Glutamatergic neuron (in vitro differentiated cells): Measurements from ENCODE around the gene ADRA2C. TPM values are rescaled to one million over a fixed set of nuclear protein-coding genes. Genes with fewer than 3 reads are reported as not detected.

Experiments used
- DNase-seq: peaks from one replicate; pipeline ENCODE4 v3.0.0; 2022
- H3K27ac Mint-ChIP-seq: one replicate; pipeline ENCODE4 v1.8.0; 2020; ENCODE audit warnings: mild to moderate bottlenecking, mixed read lengths, inconsistent platforms; ENCODE audit not compliant: unreplicated experiment
- H3K27me3 Mint-ChIP-seq: one replicate; pipeline ENCODE4 v1.8.0; 2020; ENCODE audit warnings: mild to moderate bottlenecking, moderate library complexity, mixed read lengths, inconsistent platforms; ENCODE audit not compliant: unreplicated experiment
- H3K36me3 Mint-ChIP-seq: one replicate; pipeline ENCODE4 v1.8.0; 2020; ENCODE audit warnings: mild to moderate bottlenecking, mixed read lengths, inconsistent platforms; ENCODE audit not compliant: unreplicated experiment
- H3K4me1 Mint-ChIP-seq: one replicate; pipeline ENCODE4 v1.8.0; 2020; ENCODE audit warnings: mild to moderate bottlenecking, low read depth, mixed read lengths, inconsistent platforms; ENCODE audit not compliant: unreplicated experiment
- H3K4me3 Mint-ChIP-seq: one replicate; pipeline ENCODE4 v1.8.0; 2020; ENCODE audit warnings: mild to moderate bottlenecking, mixed read lengths, inconsistent platforms; ENCODE audit not compliant: unreplicated experiment
- H3K9me3 Mint-ChIP-seq: one replicate; pipeline ENCODE4 v1.8.0; 2020; ENCODE audit warnings: mild to moderate bottlenecking, moderate library complexity, mixed read lengths, inconsistent platforms; ENCODE audit not compliant: unreplicated experiment
- total RNA-seq: library from RNA; stranded (reverse); fragmentation: NEBNext Ultra II Directional; extraction: Animal tissue kit (Norgen Biotek cat#: 25700); gene quantifications from one replicate; pipeline ENCODE4 v1.2.1, GENCODE V29; 2021; ENCODE audit not compliant: unreplicated experiment
- TF ChIP-seq, protein P1 (sequence below): fragments of 200-600 bp; sonication (generic); IDR thresholded peaks from one replicate; pipeline ENCODE4 v1.5.0; 2021; ENCODE audit not compliant: partially characterized antibody, unreplicated experiment

The ADRA2C gene
- total RNA-seq, 1 donor from 2014 or later = 4.8 TPM

DNA sequence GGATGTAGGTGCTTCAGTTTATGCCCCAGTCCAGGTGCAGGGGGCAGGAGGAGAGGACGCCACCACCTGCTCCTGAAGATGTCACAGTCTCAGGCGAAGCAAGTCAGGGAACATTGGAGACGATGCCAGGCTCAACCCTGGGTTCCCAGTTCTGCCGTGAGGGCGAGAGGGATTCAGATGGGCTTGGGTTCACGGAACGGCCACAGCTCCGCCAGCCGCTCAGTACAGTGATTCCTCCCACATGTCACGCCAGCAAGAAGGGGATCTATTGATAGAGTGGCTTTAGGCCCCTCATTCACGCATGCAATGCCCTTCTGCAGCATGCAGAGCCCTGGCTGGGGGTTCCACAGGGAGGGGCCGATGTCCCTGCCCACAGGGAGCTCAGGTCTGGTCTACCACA, 34.2 kb downstream of the ADRA2C start:
- H3K27me3 Mint-ChIP-seq = peaks cover 4% of the 10 kb centered on the region
- H3K27ac Mint-ChIP-seq = no peak overlapping the region
- H3K9me3 Mint-ChIP-seq = peaks cover 1% of the 10 kb centered on the region
- H3K36me3 Mint-ChIP-seq = peaks cover 2% of the 10 kb centered on the region
- H3K4me3 Mint-ChIP-seq = no peak overlapping the region
- peaks cover 11% of the 10 kb centered on the region for H3K4me1 Mint-ChIP-seq
- TF ChIP-seq, protein P1, sequence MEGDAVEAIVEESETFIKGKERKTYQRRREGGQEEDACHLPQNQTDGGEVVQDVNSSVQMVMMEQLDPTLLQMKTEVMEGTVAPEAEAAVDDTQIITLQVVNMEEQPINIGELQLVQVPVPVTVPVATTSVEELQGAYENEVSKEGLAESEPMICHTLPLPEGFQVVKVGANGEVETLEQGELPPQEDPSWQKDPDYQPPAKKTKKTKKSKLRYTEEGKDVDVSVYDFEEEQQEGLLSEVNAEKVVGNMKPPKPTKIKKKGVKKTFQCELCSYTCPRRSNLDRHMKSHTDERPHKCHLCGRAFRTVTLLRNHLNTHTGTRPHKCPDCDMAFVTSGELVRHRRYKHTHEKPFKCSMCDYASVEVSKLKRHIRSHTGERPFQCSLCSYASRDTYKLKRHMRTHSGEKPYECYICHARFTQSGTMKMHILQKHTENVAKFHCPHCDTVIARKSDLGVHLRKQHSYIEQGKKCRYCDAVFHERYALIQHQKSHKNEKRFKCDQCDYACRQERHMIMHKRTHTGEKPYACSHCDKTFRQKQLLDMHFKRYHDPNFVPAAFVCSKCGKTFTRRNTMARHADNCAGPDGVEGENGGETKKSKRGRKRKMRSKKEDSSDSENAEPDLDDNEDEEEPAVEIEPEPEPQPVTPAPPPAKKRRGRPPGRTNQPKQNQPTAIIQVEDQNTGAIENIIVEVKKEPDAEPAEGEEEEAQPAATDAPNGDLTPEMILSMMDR = no peak
- DNase-seq = no peak

GRCh38 chr4:3801521-3801920, 35.3 kb downstream of the ADRA2C start:
- H3K4me1 Mint-ChIP-seq = peaks cover 11% of the 10 kb centered on the region
- H3K27ac Mint-ChIP-seq = no peak overlapping the region

DNA sequence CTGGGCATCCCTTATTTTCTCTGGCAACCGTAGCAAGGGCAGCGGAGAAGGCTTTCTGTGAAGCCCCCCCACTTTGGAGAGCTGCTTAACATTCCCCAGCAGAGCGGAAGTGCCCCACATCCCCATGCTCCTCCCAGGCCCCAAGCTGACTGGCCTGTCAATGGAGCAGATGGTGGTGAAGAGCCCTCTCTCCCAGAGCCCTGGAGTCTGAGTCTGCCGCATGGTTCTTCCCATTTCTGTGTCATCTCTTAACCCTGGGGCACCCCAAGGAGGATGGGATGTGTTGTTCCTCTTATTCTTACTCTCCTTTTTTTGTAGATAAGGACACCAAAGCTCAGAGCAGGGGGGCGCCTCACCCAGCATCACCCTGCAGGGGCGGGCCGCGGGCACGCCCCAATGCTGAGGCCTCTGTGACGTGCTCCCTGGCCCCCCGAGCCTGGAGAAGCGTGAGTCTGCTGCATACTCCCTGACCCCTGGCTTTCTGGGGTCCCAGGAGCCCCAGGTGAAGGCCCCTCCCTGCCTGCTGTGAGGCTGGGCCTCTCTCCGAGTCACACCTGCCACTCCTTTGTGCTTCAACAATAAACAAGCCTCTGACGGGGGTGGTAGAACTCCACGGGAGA, 35.9 kb downstream of the ADRA2C start:
- Mint-ChIP-seq H3K9me3 (no peaks in the 10 kb centered on the region), H3K27me3 (peaks cover 4% of the 10 kb centered on the region), H3K27ac (no peak overlapping the region), H3K4me3 (no peak overlapping the region), H3K4me1 (peaks cover 11% of the 10 kb centered on the region), H3K36me3 (no peaks in the 10 kb centered on the region)
- DNase-seq = peak; percentile 17
- TF ChIP-seq, protein P1 = no peak

More at GRCh38 chr4:3801521-3801920, 35.3 kb downstream of the ADRA2C start:
- H3K27me3 Mint-ChIP-seq = peaks cover 4% of the 10 kb centered on the region
- no peak overlapping the region for H3K4me3 Mint-ChIP-seq
- TF ChIP-seq, protein P1 = no peak
- H3K36me3 Mint-ChIP-seq = no peaks in the 10 kb centered on the region
- no peaks in the 10 kb centered on the region for H3K9me3 Mint-ChIP-seq
- no peak for DNase-seq

GRCh38 chr4:3802571-3803474, 36.6 kb downstream of the ADRA2C start:
- Mint-ChIP-seq H3K27ac (no peak overlapping the region), H3K9me3 (no peaks in the 10 kb centered on the region), H3K4me1 (peaks cover 13% of the 10 kb centered on the region)

More at GRCh38 chr4:3802571-3803474, 36.6 kb downstream of the ADRA2C start:
- no peak overlapping the region for H3K4me3 Mint-ChIP-seq
- DNase-seq = peak; percentile 20
- TF ChIP-seq, protein P1 = no peak
- H3K27me3 Mint-ChIP-seq = peaks cover 4% of the 10 kb centered on the region
- H3K36me3 Mint-ChIP-seq = no peaks in the 10 kb centered on the region
